HFF-Myc (cell line): ENCODE measurements around the gene RXRA.

Source experiments
- DNase-seq: peaks from one replicate; pipeline ENCODE4 v3.0.0-alpha.2; 2011; ENCODE audit warnings: low read depth; ENCODE audit errors: extremely low read depth
- H3K4me3 ChIP-seq: replicated peaks from 2 replicates; pipeline ENCODE4 v1.5.1; 2011; ENCODE audit warnings: low read depth, mild to moderate bottlenecking, control low read depth, low read length
- TF ChIP-seq, protein P1 (sequence below): IDR thresholded peaks from 2 replicates; pipeline ENCODE4 v1.5.1; 2012; ENCODE audit warnings: mild to moderate bottlenecking, low read depth, low read length, control low read depth; ENCODE audit errors: missing control alignments

Gene RXRA

DNA sequence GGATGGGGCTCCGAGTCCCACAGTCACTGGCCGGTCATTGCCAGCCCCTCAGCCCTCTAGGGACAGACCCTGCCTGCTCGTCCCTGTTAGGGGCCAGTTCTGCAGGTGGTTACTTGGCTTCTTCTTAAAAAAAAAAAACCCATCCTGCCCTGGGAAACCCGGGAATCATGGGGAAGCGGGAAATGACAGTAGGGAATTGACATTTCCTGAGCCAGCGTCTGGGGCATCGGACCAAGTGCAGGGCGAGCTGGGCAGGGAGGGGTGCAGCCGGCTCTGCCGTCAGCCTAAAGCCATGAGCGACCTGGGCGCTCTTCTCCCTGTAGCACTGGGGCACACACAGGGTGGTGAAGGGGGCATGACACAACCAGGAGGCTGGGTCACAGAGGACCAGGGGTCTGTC lies 66.6 kb downstream of the RXRA start:
- DNase-seq, result no peak
- TF ChIP-seq, protein P1, sequence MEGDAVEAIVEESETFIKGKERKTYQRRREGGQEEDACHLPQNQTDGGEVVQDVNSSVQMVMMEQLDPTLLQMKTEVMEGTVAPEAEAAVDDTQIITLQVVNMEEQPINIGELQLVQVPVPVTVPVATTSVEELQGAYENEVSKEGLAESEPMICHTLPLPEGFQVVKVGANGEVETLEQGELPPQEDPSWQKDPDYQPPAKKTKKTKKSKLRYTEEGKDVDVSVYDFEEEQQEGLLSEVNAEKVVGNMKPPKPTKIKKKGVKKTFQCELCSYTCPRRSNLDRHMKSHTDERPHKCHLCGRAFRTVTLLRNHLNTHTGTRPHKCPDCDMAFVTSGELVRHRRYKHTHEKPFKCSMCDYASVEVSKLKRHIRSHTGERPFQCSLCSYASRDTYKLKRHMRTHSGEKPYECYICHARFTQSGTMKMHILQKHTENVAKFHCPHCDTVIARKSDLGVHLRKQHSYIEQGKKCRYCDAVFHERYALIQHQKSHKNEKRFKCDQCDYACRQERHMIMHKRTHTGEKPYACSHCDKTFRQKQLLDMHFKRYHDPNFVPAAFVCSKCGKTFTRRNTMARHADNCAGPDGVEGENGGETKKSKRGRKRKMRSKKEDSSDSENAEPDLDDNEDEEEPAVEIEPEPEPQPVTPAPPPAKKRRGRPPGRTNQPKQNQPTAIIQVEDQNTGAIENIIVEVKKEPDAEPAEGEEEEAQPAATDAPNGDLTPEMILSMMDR, result no peak
- no peak overlapping the region for H3K4me3 ChIP-seq

DNA sequence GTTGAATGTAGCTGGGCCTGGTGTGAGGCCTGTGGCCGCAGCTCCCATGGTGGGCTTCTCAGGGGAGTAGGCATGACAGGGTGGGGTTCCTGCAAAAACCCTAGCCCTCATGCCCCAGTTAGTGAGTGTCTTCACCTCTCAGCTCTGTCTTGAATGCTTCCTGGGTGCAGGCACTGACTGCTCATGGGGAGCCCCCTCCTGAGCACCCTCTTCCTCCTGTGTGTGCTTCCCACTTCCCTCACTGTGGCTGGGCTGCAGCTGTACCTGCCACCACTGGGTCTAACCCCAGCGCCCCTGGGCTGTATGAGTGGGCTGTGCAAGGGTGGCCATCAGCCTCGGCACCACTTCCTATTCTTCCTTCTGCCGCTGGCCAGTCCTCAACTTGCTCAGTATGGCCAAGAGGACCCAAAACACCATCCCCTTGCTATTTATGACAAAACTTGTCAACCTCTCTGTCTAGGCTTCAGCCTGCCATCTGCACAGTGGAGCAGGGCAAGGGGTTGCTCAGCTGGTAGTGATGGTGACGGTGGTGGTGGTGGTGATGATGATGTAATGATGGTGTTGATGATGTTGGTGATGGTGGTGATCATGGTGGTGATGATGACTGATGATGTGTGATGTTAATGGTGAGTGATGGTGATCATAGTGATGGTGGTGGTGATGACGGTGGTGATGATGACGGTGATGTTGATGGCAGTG lies 67.5 kb downstream of the RXRA start:
- TF ChIP-seq, protein P1, result no peak
- DNase-seq, result no peak
- H3K4me3 ChIP-seq, result no peak overlapping the region

DNA sequence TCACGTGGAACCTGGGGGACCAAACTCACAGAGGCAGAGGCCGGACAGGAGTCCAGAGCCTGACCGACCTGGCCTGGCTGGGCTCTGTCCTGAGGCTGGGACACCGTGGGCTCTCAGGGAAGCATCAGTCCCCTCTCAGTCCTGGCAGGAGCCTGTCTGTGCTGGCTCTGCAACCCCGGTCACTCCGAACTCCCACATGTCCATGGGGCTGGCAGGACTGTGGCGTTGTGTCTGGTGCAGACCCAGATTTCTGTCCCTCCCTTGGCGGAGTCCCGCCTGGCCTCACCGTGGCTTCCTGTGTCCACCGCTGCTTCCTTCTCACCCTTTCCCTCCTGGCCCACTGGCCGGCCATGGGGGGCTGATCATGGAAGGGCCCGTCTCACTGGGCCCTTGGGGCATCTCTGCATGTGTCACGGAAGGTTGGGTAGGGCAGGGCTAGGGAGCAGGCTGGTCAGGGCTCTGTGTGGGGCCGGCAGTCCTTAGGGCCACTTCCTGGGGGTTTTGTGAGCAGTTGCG lies 68.8 kb downstream of the RXRA start:
- no peak for DNase-seq
- TF ChIP-seq, protein P1, result no peak
- H3K4me3 ChIP-seq, result no peak overlapping the region

- no peak for DNase-seq
- H3K4me3 ChIP-seq, result no peak overlapping the region
- TF ChIP-seq, protein P1, result no peak
Observed at GRCh38 chr9:134395737-134396257, 69.5 kb downstream of the RXRA start.

DNA sequence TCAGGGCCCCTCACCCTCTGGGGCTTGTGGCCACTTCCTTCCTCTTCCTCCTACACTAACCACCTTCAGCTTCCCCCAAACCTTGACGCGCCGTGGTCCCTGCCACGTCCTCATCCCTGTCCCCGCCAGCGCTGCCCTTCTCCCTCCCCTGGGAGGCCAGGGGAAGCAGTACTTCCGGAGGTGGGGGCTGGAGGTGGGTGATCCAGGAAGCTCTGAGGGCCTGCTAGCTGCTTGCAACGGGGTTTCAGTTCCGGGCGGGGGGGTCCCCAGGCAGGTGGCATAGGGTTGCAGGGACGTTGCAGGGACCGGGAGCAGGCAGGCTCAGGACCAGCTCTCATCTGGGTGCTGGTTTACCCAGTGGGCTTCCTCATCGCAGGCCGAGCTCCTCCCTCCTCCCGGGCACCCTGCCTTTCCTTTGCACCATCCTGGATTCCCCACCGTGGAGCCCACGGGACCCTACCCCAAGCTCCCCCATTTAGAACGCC lies 70.0 kb downstream of the RXRA start:
- H3K4me3 ChIP-seq, result no peak overlapping the region
- TF ChIP-seq, protein P1, result no peak
- DNase-seq, result no peak

GRCh38 chr9:134396825-134397224 lies 70.6 kb downstream of the RXRA start:
- no peak for DNase-seq
- H3K4me3 ChIP-seq, result no peak overlapping the region
- TF ChIP-seq, protein P1, result no peak
